Calu3 (cell line): Measurements from ENCODE around the gene C2. TPM values are rescaled to one million over a fixed set of nuclear protein-coding genes. Genes with fewer than 3 reads are reported as not detected.

Source experiments
- BruUV-seq: library from RNA; stranded (reverse); fragments of 400-500 nt; replicated peaks from 2 replicates; lab custom pipeline; 2021; lab: Mats Ljungman, UMichigan
- CTCF ChIA-PET: fragments of 300-600 bp; sonication (Branson Sonifier 250); formaldehyde crosslinking; loops from one replicate; lab custom pipeline; 2022; ENCODE audit warnings: antibody characterized with exemption; lab: Charles Lee
- DNase-seq: peaks from one replicate; pipeline ENCODE4 v3.0.0; 2022
- H3K27ac Mint-ChIP-seq: one replicate; pipeline ENCODE4 v1.8.0; 2022; ENCODE audit warnings: mixed read lengths; ENCODE audit not compliant: unreplicated experiment
- H3K27me3 Mint-ChIP-seq: one replicate; pipeline ENCODE4 v1.8.0; 2022; ENCODE audit warnings: mixed read lengths; ENCODE audit not compliant: unreplicated experiment
- H3K36me3 Mint-ChIP-seq: one replicate; pipeline ENCODE4 v1.8.0; 2022; ENCODE audit warnings: mild to moderate bottlenecking, moderate library complexity, mixed read lengths; ENCODE audit not compliant: insufficient read depth, unreplicated experiment
- H3K4me1 Mint-ChIP-seq: one replicate; pipeline ENCODE4 v1.8.0; 2022; ENCODE audit warnings: mild to moderate bottlenecking, low read depth, mixed read lengths; ENCODE audit not compliant: unreplicated experiment
- H3K4me3 Mint-ChIP-seq: one replicate; pipeline ENCODE4 v1.8.0; 2022; ENCODE audit warnings: mild to moderate bottlenecking, low read depth, moderate library complexity, mixed read lengths; ENCODE audit not compliant: unreplicated experiment
- H3K9me3 Mint-ChIP-seq: one replicate; pipeline ENCODE4 v1.8.0; 2022; ENCODE audit warnings: low read depth, mixed read lengths; ENCODE audit not compliant: unreplicated experiment
- intact Hi-C: fragments of 100-400 bp; cut with micrococcal nuclease; formaldehyde crosslinking; loops from one replicate; pipeline ENCODE4 v1.10.0; 2022; ENCODE audit not compliant: unreplicated experiment
- total RNA-seq: library from RNA; stranded (reverse); gene quantifications from 2 replicates; pipeline ENCODE4 v1.2.3, GENCODE V29; 2022
- TF ChIP-seq, protein P1 (sequence below): fragments of 200-600 bp; IDR thresholded peaks from one replicate; pipeline ENCODE4 v1.8.0; 2022; ENCODE audit warnings: antibody characterized with exemption; ENCODE audit not compliant: unreplicated experiment

The C2 gene
- total RNA-seq, 1 experiment from 2014 or later = 6.3 TPM

DNA sequence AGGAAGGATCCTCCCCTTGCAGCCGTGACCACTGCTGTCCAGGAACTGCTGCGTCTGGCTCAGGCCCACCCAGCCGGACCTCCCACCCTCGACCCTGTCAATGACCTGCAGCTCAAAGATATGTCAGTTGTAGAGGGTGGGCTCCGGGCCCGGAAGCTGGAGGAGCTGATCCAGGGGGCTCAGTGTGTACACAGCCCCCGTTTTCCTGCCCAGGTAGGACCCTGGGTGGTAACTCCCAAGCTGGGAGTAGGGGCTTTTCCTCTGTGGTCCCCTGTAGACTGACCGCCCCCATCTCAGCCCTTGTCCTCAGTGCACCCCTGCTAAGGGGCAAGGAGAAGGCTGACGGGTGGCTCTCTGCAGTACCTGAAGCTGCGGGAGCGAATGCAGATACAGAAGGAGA is 40.8 kb downstream of the C2 start:
- DNase-seq = no peak
- H3K4me1 Mint-ChIP-seq = peaks cover 19% of the 10 kb centered on the region
- H3K27ac Mint-ChIP-seq = no peak overlapping the region
- H3K4me3 Mint-ChIP-seq = no peak overlapping the region
- BruUV-seq = no TSS peak
- no peaks in the 10 kb centered on the region for H3K9me3 Mint-ChIP-seq
- no peaks in the 10 kb centered on the region for H3K27me3 Mint-ChIP-seq
- intact Hi-C loops = no loop called here
- CTCF ChIA-PET = interaction anchor here (0.6 kb wide), 2 partner anchors 20 to 316 kb away, joined by 3 to 6 read pairs; partner anchors contain the start of gene BAG6
- peaks cover 75% of the 10 kb centered on the region for H3K36me3 Mint-ChIP-seq
- TF ChIP-seq, protein P1, sequence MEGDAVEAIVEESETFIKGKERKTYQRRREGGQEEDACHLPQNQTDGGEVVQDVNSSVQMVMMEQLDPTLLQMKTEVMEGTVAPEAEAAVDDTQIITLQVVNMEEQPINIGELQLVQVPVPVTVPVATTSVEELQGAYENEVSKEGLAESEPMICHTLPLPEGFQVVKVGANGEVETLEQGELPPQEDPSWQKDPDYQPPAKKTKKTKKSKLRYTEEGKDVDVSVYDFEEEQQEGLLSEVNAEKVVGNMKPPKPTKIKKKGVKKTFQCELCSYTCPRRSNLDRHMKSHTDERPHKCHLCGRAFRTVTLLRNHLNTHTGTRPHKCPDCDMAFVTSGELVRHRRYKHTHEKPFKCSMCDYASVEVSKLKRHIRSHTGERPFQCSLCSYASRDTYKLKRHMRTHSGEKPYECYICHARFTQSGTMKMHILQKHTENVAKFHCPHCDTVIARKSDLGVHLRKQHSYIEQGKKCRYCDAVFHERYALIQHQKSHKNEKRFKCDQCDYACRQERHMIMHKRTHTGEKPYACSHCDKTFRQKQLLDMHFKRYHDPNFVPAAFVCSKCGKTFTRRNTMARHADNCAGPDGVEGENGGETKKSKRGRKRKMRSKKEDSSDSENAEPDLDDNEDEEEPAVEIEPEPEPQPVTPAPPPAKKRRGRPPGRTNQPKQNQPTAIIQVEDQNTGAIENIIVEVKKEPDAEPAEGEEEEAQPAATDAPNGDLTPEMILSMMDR = no peak

DNA sequence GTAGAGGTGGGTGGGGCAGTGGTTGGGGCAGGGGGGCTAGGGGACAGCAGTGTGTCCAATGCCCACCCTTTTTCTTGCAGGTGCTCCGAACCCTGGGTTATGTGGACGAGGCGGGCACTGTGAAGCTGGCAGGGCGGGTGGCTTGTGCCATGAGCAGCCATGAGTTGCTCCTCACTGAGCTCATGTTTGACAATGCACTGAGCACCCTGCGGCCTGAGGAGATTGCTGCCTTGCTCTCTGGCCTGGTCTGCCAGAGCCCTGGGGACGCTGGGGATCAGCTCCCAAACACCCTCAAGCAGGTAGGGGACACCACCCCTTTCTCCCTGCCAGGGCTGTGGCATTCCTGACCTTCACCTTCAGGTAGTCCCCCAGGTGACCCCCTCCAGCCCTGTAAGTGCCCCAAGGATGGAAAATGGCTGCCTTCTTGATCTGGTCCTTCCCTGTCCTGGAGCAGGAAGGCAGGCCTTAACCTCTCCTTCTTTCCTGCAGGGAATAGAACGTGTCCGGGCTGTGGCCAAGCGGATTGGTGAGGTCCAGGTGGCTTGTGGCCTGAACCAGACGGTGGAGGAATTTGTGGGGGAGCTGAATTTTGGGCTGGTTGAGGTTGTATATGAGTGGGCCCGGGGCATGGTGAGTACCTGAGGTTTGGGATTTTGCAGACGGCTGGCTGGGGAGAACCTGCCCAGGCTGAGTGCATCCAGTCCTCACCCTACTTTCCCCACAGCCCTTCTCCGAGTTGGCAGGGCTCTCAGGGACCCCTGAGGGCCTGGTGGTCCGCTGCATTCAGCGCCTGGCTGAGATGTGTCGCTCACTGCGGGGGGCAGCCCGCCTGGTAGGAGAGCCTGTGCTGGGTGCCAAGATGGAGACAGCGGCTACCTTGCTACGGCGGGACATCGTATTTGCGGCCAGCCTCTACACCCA is 41.5 kb downstream of the C2 start:
- Mint-ChIP-seq H3K27me3 (no peaks in the 10 kb centered on the region), H3K27ac (peak overlapping the region; percentile 98), H3K9me3 (no peaks in the 10 kb centered on the region), H3K36me3 (peaks cover 82% of the 10 kb centered on the region), H3K4me1 (peaks cover 26% of the 10 kb centered on the region), H3K4me3 (peak overlapping the region; percentile 86)
- no peak for DNase-seq
- CTCF ChIA-PET = interaction anchor here (0.6 kb wide), 2 partner anchors 21 to 40 kb away, joined by 3 to 4 read pairs; no protein-coding TSS in a partner anchor
- TF ChIP-seq, protein P1 = no peak
- no TSS peak for BruUV-seq
- intact Hi-C loops = no loop called here

DNA sequence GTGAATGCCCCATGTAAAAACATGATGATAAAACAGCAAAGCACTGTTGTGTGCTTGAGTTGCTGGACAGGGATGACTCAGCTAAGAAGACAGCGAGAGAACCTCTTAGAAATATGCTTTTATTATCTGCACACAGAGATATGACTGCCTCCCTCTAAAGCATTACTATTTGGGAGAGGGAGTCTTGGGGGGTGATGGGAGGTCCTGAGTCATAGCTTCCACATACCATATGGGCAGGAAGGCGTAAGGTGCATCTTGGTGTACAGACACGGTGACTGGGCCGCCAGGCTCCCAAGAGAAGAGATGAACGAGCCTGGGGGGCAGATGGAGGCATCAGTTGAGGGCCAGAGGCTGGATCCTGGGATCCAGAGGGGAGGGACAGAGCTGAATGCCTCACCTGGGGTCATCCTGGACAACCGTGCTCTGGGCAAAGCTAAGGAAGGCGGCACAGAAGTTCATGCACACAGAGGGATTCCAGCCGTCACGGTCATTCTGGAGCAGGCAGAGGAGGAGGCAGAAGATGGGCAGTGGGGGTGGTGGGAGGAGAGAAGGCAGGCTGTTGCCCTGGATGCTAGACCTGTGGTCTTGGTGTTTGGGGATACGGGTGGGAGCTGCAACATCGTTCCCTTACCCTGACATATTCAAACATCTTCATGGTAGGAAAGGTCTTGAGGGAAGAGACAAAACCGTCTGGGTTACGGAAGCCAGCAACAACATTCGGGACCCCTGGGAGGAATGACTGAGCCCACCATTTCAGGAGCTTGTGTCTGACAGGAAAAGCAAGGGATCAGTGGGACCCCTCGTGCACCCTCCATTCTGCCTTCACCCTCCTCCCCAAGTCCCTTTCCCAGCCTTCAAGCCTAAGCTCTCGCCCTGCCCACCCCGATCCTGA is 42.4 kb downstream of the C2 start:
- peaks cover 27% of the 10 kb centered on the region for H3K4me1 Mint-ChIP-seq
- TF ChIP-seq, protein P1 = no peak
- intact Hi-C loops = no loop called here
- H3K27me3 Mint-ChIP-seq = no peaks in the 10 kb centered on the region
- peak overlapping the region; percentile 86 for H3K4me3 Mint-ChIP-seq
- H3K27ac Mint-ChIP-seq = peak overlapping the region; percentile 98
- no peak for DNase-seq
- peaks cover 90% of the 10 kb centered on the region for H3K36me3 Mint-ChIP-seq
- no TSS peak for BruUV-seq
- no peaks in the 10 kb centered on the region for H3K9me3 Mint-ChIP-seq
- CTCF ChIA-PET = interaction anchor here (0.6 to 1.6 kb wide), 2 partner anchors 195 to 274 kb away, joined by 3 to 4 read pairs; no protein-coding TSS in a partner anchor

DNA sequence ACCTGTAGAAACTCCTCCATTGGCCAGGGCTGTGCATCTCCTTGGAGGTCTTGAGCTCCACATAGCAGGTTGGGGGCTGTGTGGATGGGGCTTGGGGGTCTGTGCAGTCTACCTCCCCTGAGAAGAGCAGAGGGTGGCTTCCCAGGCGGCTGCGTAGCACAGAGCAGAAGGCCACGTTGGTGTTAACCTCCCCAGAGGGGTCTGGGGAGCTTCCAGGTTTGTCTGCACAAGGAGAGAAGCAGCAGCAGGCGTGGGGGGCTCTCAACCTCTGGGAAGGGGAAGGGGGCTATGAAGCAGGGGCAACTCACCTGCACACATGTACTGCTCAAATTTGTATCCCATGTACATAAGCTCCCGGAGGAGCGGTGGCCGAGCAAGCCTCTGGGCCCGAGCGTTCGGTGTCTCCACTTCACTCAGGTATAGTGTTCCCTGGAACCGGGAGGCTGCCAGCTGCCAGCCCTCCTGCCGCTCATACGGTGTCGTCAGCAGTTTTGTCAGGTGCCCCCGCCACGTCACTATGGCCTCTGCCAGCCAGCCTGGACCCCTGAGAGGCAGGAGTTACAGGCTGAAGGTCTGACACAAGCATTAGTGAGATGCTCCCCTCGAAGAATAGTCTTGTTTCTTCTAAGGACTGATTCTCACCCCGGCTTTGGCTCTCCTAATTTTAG is 43.2 kb downstream of the C2 start:
- intact Hi-C loops = no loop called here
- TF ChIP-seq, protein P1 = no peak
- no peaks in the 10 kb centered on the region for H3K9me3 Mint-ChIP-seq
- peak overlapping the region; percentile 98 for H3K27ac Mint-ChIP-seq
- no peak for DNase-seq
- BruUV-seq = no TSS peak
- H3K27me3 Mint-ChIP-seq = no peaks in the 10 kb centered on the region
- CTCF ChIA-PET = interaction anchor here (0.6 to 1.6 kb wide), 4 partner anchors 18 to 275 kb away, joined by 3 to 5 read pairs (median 4); no protein-coding TSS in a partner anchor
- peaks cover 27% of the 10 kb centered on the region for H3K4me1 Mint-ChIP-seq
- H3K36me3 Mint-ChIP-seq = peaks cover 92% of the 10 kb centered on the region
- H3K4me3 Mint-ChIP-seq = peak overlapping the region; percentile 86
